SJSA1 (cell line): Measurements from ENCODE around the gene NCOA4. TPM values are rescaled to one million over a fixed set of nuclear protein-coding genes. Genes with fewer than 3 reads are reported as not detected.

Experiments used
- DNase-seq, 2 experiments: peaks; one replicate each; pipeline ENCODE4 v3.0.0-alpha.2; 2015 to 2020; ENCODE audit warnings: low spot score in 2 of 2, low read depth in 1 of 2
- H3K27ac ChIP-seq: fragments of 250-450 bp; sonication (Bioruptor Pico); 2 replicates; pipeline ENCODE4 v1.5.1; 2020; ENCODE audit warnings: mild to moderate bottlenecking, moderate library complexity
- H3K27me3 ChIP-seq: fragments of 250-450 bp; sonication (Bioruptor Pico); replicated peaks from 2 replicates; pipeline ENCODE4 v1.5.1; 2020; ENCODE audit warnings: mild to moderate bottlenecking, moderate library complexity
- H3K36me3 ChIP-seq: fragments of 250-450 bp; sonication (Bioruptor Pico); 2 replicates; pipeline ENCODE4 v1.5.1; 2020; ENCODE audit warnings: mild to moderate bottlenecking
- H3K4me1 ChIP-seq: fragments of 250-450 bp; sonication (Bioruptor Pico); replicated peaks from 2 replicates; pipeline ENCODE4 v1.6.1; 2021; ENCODE audit warnings: mild to moderate bottlenecking
- H3K4me3 ChIP-seq: fragments of 250-450 bp; sonication (Bioruptor Pico); 2 replicates; pipeline ENCODE4 v1.5.1; 2020; ENCODE audit warnings: mild to moderate bottlenecking
- H3K9me3 ChIP-seq: fragments of 250-450 bp; sonication (Bioruptor Pico); replicated peaks from 2 replicates; pipeline ENCODE4 v1.5.1; 2020; ENCODE audit warnings: mild to moderate bottlenecking
- total RNA-seq: library from RNA; depleted of rRNA; stranded (reverse); fragments of >200 nt; shearing (Covaris generic); gene quantifications from 2 replicates; pipeline ENCODE4 v1.2.3, GENCODE V29; 2014; rRNA removed

Gene NCOA4
- 236 and 245 TPM in 2 replicates for total RNA-seq

GRCh38 chr10:46030091-46030937 is at the start of gene NCOA4:
TSS of gene NCOA4 (minus strand) at chr10:46030623. CDS start at chr10:46016680, 13,943 bp downstream.
- Histone ChIP-seq H3K27ac (peak within 1 kb of the TSS; percentile 74), H3K4me1 (peaks cover 28% of the 10 kb centered on the region), H3K36me3 (peaks cover 25% of the 10 kb centered on the region), H3K27me3 (no peaks in the 10 kb centered on the region), H3K4me3 (peak within 1 kb of the TSS; percentile 79), H3K9me3 (no peaks in the 10 kb centered on the region)
- peak; percentile 95 to 98 for DNase-seq

GRCh38 chr10:46079831-46080585 is 49.6 kb upstream of the NCOA4 start:
- Histone ChIP-seq H3K27ac (peak overlapping the region; percentile 90), H3K36me3 (no peaks in the 10 kb centered on the region), H3K9me3 (no peaks in the 10 kb centered on the region), H3K4me1 (peaks cover 30% of the 10 kb centered on the region), H3K4me3 (no peak overlapping the region), H3K27me3 (no peaks in the 10 kb centered on the region)
- peak in 1 of 2 experiments; percentile 59 for DNase-seq

- DNase-seq, result no peak
- H3K27me3 ChIP-seq, result no peaks in the 10 kb centered on the region
- no peak overlapping the region for H3K4me3 ChIP-seq
- no peak overlapping the region for H3K27ac ChIP-seq
- H3K9me3 ChIP-seq, result no peaks in the 10 kb centered on the region
- H3K4me1 ChIP-seq, result peaks cover 22% of the 10 kb centered on the region
- no peaks in the 10 kb centered on the region for H3K36me3 ChIP-seq
Observed at GRCh38 chr10:46077731-46078413, 47.4 kb upstream of the NCOA4 start.

- peaks cover 22% of the 10 kb centered on the region for H3K4me1 ChIP-seq
- no peaks in the 10 kb centered on the region for H3K9me3 ChIP-seq
- H3K4me3 ChIP-seq, result no peak overlapping the region
- no peaks in the 10 kb centered on the region for H3K27me3 ChIP-seq
- DNase-seq, result no peak
- no peaks in the 10 kb centered on the region for H3K36me3 ChIP-seq
- no peak overlapping the region for H3K27ac ChIP-seq
Observed at GRCh38 chr10:46077141-46077554, 46.7 kb upstream of the NCOA4 start.

GRCh38 chr10:46075869-46076268 is 45.4 kb upstream of the NCOA4 start:
- H3K27me3 ChIP-seq, result no peaks in the 10 kb centered on the region
- no peak overlapping the region for H3K4me3 ChIP-seq
- H3K4me1 ChIP-seq, result peaks cover 12% of the 10 kb centered on the region
- H3K36me3 ChIP-seq, result no peaks in the 10 kb centered on the region
- no peaks in the 10 kb centered on the region for H3K9me3 ChIP-seq
- H3K27ac ChIP-seq, result no peak overlapping the region
- no peak for DNase-seq

- Histone ChIP-seq H3K9me3 (no peaks in the 10 kb centered on the region), H3K27ac (no peak overlapping the region), H3K4me3 (no peak overlapping the region), H3K27me3 (no peaks in the 10 kb centered on the region), H3K36me3 (no peaks in the 10 kb centered on the region), H3K4me1 (peaks cover under 1% of the 10 kb centered on the region)
- DNase-seq, result no peak
Observed at GRCh38 chr10:46074196-46074946, 43.9 kb upstream of the NCOA4 start.

- Histone ChIP-seq H3K27me3 (no peaks in the 10 kb centered on the region), H3K36me3 (no peaks in the 10 kb centered on the region), H3K27ac (no peak overlapping the region), H3K9me3 (no peaks in the 10 kb centered on the region), H3K4me1 (no peaks in the 10 kb centered on the region), H3K4me3 (no peak overlapping the region)
- DNase-seq, result no peak
Observed at GRCh38 chr10:46073564-46073963, 43.1 kb upstream of the NCOA4 start.

- H3K4me3 ChIP-seq, result no peak overlapping the region
- H3K27ac ChIP-seq, result no peak overlapping the region
- no peaks in the 10 kb centered on the region for H3K36me3 ChIP-seq
- H3K4me1 ChIP-seq, result no peaks in the 10 kb centered on the region
- DNase-seq, result no peak
- H3K27me3 ChIP-seq, result no peaks in the 10 kb centered on the region
- H3K9me3 ChIP-seq, result no peaks in the 10 kb centered on the region
Observed at GRCh38 chr10:46070749-46071148, 40.3 kb upstream of the NCOA4 start.

GRCh38 chr10:46069771-46070463 is 39.5 kb upstream of the NCOA4 start:
- Histone ChIP-seq H3K36me3 (no peaks in the 10 kb centered on the region), H3K27ac (no peak overlapping the region), H3K4me1 (no peaks in the 10 kb centered on the region), H3K4me3 (no peak overlapping the region), H3K9me3 (no peaks in the 10 kb centered on the region), H3K27me3 (0 out of 2 replicates have a peak, but pooled peaks cover 1% of the 10 kb centered on the region)
- DNase-seq, result no peak

- H3K9me3 ChIP-seq, result no peaks in the 10 kb centered on the region
- 0 out of 2 replicates have a peak, but pooled peaks cover 2% of the 10 kb centered on the region for H3K27me3 ChIP-seq
- no peak for DNase-seq
Observed at GRCh38 chr10:46068905-46069304, 38.5 kb upstream of the NCOA4 start.

GRCh38 chr10:46068117-46068516 is 37.7 kb upstream of the NCOA4 start:
- H3K9me3 ChIP-seq, result no peaks in the 10 kb centered on the region
- H3K4me3 ChIP-seq, result no peak overlapping the region
- no peaks in the 10 kb centered on the region for H3K4me1 ChIP-seq
- H3K36me3 ChIP-seq, result no peaks in the 10 kb centered on the region
- H3K27me3 ChIP-seq, result 0 out of 2 replicates have a peak, but pooled peaks cover 2% of the 10 kb centered on the region
- no peak for DNase-seq
- no peak overlapping the region for H3K27ac ChIP-seq

More at GRCh38 chr10:46068905-46069304, 38.5 kb upstream of the NCOA4 start:
- H3K27ac ChIP-seq, result no peak overlapping the region
- H3K4me1 ChIP-seq, result no peaks in the 10 kb centered on the region
- H3K36me3 ChIP-seq, result no peaks in the 10 kb centered on the region
- H3K4me3 ChIP-seq, result no peak overlapping the region

GRCh38 chr10:46064269-46064817 is 33.9 kb upstream of the NCOA4 start:
- Histone ChIP-seq H3K27me3 (0 out of 2 replicates have a peak, but pooled peaks cover 7% of the 10 kb centered on the region), H3K4me3 (no peak overlapping the region), H3K27ac (no peak overlapping the region), H3K9me3 (no peaks in the 10 kb centered on the region), H3K4me1 (no peaks in the 10 kb centered on the region), H3K36me3 (no peaks in the 10 kb centered on the region)
- DNase-seq, result no peak
